Measurements from ENCODE around the gene IREB2.
"Not testable (repeated sequence)": the region's sequence is repeated elsewhere in the genome, so short reads cannot be mapped to it uniquely, and the experiment has no call there.

The IREB2 gene

GRCh38 chr15:78402061-78402610 lies 35.9 kb upstream of the IREB2 start:
- ATAC-seq: no peak
- TF ChIP-seq TSHZ2 (CRISPR knock-in tag; IDR thresholded peaks at IDR 0.05) (no peak), GLIS3 (CRISPR knock-in tag; IDR thresholded peaks at IDR 0.05) (no peak)

GRCh38 chr15:78404125-78404524 lies 33.9 kb upstream of the IREB2 start:
- TF ChIP-seq ARNTL (CRISPR knock-in tag; IDR thresholded peaks at IDR 0.05; ENCODE audit: borderline replicate concordance, low read depth) (no peak), ZFP3 (CRISPR knock-in tag; IDR thresholded peaks at IDR 0.05) (no peak), ZC3H10 (CRISPR knock-in tag; IDR thresholded peaks at IDR 0.05) (no peak), RARB (CRISPR knock-in tag; IDR thresholded peaks at IDR 0.05) (no peak), ZNF565 (CRISPR knock-in tag; conservative IDR thresholded peaks at IDR 0.05; ENCODE audit: low read depth) (no peak), SNAI2 (CRISPR knock-in tag; IDR thresholded peaks at IDR 0.05) (no peak), PATZ1 (CRISPR knock-in tag; IDR thresholded peaks at IDR 0.05; ENCODE audit: borderline replicate concordance) (no peak), GLIS3 (CRISPR knock-in tag; IDR thresholded peaks at IDR 0.05) (no peak), TSHZ2 (CRISPR knock-in tag; IDR thresholded peaks at IDR 0.05) (no peak), ZNF8 (CRISPR knock-in tag; IDR thresholded peaks at IDR 0.05) (no peak), ZNF70 (CRISPR knock-in tag; IDR thresholded peaks at IDR 0.05) (no peak), CSRNP3 (CRISPR knock-in tag; IDR thresholded peaks at IDR 0.05) (no peak), OSR1 (CRISPR knock-in tag; IDR thresholded peaks at IDR 0.05) (no peak), TOX (CRISPR knock-in tag; IDR thresholded peaks at IDR 0.05; ENCODE audit: borderline replicate concordance) (no peak), ESRRG (CRISPR knock-in tag; IDR thresholded peaks at IDR 0.05) (no peak), CREB5 (CRISPR knock-in tag; IDR thresholded peaks at IDR 0.05; ENCODE audit: low read depth) (no peak), PPARA (CRISPR knock-in tag; IDR thresholded peaks at IDR 0.05; ENCODE audit: borderline replicate concordance) (no peak), TCF4 (CRISPR knock-in tag; IDR thresholded peaks at IDR 0.05; ENCODE audit: borderline replicate concordance) (no peak)
- ATAC-seq: no peak

GRCh38 chr15:78404796-78405195 lies 33.2 kb upstream of the IREB2 start:
- not testable (repeated sequence) for ATAC-seq
